Measurements from ENCODE around the gene PGAP3.

The PGAP3 gene

GRCh38 chr17:39678340-39679116 is 9.3 kb downstream of the PGAP3 start:
- no peak for TF ChIP-seq CTCF (IDR thresholded peaks at IDR 0.05)

- TF ChIP-seq CTCF (IDR thresholded peaks at IDR 0.05): no peak
Observed at GRCh38 chr17:39677542-39678339, 10.1 kb downstream of the PGAP3 start.

DNA sequence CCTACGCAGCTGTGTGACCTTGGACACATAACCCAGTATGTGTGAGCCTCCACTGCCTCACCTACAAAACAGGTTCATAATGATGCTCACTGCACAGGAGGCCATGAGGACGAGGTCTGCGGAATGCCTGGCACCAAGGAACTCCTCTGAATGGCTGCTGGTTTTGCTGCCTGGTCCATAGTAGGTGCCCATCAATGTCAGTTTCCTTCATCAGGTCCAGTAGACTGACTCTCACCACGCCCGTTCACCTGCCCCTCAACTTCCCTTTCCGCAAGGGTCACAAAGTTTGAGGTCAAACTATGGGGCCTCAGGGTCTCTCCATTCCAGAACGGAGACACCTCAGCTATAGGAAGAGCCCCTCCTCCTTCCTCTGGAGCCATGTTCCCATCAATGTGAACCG is 10.8 kb downstream of the PGAP3 start:
- TF ChIP-seq CTCF (IDR thresholded peaks at IDR 0.05): no peak

GRCh38 chr17:39676198-39676819 is 11.5 kb downstream of the PGAP3 start:
- TF ChIP-seq CTCF (IDR thresholded peaks at IDR 0.05): no peak

- TF ChIP-seq CTCF (IDR thresholded peaks at IDR 0.05): no peak
Observed at GRCh38 chr17:39675390-39676082, 12.3 kb downstream of the PGAP3 start.

DNA sequence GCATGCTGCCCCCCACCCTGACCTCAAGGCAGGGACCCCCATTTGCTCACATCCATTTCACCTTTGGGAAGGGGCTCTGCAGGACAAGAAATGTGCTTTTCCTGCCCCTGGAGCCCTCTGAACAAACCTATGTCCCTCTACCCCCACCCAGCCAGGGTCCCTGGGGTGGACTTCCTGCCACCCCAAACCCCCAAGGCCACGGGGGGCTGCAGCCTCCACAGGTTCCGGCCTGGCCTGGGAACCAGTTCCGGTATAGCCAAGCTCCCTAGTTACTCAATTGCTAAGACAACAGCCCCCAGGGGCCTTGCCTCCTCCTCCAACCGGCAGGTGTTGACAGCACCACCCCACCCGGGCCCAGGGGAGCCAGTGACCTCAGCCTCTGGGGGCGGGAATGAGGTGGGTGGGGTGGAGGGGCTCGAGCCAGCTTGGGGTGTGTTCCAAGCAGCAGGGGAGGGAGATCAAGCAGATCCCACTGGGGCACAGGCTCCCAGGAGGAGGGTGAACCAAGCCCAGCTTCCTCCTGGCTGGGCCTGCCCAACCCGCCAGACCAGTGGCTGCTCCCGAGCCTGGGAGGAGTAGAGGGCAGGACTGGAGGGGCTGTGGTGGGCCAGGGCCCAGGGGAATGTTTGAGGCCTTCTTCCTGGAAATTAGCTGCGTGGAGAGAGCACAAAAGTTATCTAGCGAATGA is 13.0 kb downstream of the PGAP3 start:
- no peak for TF ChIP-seq CTCF (IDR thresholded peaks at IDR 0.05)

DNA sequence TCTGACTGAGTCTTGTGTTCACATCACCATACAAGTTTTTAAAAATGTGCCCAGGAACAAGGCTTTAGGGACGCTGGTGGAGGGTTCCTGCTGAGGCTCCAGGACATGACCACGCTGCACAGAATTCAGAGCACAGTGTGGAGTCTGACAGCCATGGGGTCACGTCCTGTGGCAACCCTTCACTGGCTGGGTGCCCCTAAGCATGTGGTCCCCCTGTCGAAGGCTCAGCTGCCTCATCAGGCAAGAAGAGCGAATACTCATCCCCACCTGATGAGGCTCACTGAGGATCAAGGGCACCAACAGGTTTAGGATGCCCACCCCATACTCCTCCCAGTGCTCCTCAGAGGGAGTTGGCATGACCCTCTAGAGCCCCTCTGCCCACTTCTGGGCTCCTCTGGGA is 13.7 kb downstream of the PGAP3 start:
- TF ChIP-seq CTCF (IDR thresholded peaks at IDR 0.05): no peak
